SIG-M5 treated with dmso at 0.1 percent for 504 hours (cell line): ENCODE measurements around the gene OGA.

Source experiments
- DNase-seq: peaks from one replicate; lab custom pipeline; 2025; ENCODE audit not compliant: unreplicated experiment; lab: John Stamatoyannopoulos, UW

Gene OGA

DNA sequence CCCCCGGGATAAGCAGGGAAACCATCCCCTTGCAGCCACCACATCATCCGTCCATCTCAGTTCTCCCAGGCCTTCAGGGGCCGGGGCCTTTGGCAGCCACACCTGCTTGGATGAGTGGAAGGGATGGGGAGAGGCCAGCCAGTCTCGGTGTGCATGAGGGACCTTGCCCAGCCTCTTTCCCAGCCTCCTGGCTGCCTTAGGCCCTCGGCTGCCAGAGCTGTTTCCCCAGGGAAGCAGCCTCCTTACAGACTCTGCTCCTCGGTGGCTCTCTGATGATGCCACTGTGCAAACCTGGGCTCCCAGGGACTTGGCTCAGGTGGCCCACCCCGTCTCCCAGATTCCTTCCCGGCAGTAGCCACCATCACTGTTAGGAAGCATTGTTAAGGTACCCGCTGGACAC, 57.0 kb downstream of the OGA start:
- no peak for DNase-seq

DNA sequence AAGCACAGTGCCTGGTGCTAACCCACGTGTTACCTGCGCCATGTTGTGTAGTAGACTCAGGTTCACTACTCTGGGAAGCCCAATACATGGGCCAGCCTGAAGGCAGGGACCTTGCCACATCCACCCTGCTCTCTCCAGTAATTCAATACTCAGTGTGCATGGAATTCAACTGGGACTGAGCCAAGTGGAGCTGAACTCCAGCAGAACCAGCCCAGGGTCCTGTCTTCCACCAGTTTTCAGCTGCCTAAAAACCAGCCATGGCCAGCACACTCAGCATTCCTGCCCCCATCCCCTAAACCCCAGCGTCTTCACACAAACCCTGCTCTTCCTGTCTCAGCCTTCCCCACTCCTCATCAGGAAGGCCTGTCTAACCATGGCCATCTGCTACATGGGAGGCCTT, 57.7 kb downstream of the OGA start:
- DNase-seq: no peak

DNA sequence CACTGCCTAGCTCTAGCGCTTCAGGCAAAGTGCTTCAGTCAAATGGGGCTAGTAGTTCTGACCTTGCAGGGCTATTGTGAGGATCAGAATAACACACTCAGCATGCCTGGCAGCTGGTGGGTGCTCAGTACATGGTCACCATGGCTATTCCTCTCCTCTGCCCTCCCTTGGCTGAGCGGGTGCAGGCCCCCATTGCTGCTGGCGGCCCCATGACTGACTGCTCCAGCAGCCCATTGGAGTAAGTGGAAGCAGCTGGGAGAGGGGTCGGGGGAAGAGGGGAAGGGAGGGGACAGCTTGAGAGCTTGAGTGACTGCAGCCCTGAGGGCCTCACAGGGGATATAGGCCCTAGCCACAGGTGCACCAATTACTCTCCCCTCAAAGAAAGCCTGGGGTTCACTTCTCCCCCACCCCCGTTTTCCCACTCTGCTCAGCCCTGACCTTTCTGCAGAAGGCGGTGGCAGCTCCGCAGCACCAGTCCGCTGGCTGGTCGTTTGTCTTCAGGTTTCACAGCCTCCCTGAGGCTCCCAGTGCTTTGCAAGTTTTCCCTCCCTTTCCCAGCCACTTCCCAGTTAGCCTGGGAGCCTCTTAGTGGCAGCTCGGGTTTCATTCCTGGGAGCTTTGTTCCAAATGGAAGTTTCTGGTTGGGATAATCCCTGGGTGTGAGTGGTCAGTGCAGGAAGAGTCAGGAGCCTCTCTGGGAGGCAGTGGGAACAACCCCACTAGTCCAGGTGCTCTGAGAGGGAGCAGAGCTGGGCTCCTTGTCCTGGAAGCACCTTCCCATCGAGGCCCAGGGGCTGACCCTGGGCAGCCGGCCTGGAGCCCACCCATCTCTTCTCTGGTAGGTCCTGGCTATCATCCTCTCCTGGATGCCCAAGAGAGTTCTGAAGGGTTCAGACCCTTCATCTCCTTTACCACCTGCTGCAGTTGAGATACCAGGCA, 58.7 kb downstream of the OGA start:
- no peak for DNase-seq

- no peak for DNase-seq
Measured at GRCh38 chr10:101758858-101759257, 59.4 kb downstream of the OGA start.

- no peak for DNase-seq
Measured at GRCh38 chr10:101752241-101752640, 66.0 kb downstream of the OGA start.

GRCh38 chr10:101749047-101750016, 68.9 kb downstream of the OGA start:
- no peak for DNase-seq

DNA sequence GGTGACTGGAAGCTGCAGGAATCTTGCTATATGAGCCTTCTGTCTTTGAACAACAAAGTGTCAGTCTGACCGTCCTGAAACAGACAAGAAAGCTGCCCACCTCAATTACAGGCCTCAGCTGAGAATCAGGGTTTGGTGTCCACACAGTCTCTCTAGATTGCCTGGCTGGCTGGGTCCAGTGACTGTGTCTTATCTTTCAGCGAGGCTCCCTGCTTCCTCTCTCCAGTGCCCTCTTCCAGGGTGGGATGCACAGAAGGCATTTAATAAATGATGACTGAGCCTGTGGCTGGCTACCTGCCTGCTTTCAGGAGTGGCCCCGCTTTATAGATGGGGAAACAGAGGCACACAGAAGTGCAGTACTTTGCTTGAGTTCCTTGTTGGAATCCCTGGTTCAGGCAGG, 69.7 kb downstream of the OGA start:
- DNase-seq: no peak

DNA sequence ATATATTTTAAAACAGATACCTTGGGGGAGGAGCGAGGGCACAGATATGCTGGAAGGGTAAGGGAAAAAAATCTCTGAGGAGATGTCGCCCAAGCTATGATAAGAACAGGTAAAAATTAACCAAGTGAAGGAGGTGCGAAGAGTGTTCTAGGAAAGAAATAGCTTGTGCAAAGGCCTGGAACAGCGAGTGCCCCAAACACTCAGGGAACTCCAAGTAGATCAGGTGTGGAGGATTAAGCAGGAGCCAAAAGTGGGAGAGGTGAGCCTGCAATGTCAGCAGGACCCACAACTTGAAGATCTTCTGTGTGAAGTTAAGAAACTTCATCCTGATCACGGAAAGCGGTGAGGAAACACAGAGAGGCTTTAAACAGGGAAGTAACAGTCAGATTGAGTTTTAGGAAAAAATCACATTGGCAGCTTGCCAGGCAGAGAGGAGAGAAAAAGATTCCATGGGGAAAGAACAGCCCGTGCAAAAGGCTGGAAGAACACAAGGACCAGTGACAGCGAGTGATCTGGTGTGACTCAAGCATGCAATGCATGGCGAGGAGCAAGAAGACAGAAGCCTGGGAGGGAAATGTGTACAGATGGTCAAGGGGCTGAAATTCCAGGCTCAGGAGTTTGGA, 73.1 kb downstream of the OGA start:
- no peak for DNase-seq

DNA sequence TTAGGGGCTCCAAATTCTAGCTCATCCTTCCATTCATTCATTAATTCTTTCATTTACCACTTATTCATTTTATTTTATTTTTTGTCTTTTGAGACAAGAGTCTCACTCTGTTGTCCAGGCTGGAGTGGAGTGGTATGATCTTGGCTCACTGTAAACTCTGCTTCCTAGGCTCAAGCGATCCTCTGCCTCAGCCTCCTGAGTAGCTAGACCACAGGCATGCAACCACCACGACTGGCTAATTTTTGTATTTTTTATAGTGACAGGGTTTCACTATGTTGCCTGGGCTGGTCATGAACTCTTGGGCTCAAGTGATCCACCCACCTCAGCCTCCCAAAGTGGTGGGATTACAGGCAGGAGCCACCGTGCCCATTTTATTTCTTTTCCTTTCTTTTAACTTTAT, 74.0 kb downstream of the OGA start:
- no peak for DNase-seq

GRCh38 chr10:101741938-101742337, 76.3 kb downstream of the OGA start:
- no peak for DNase-seq

GRCh38 chr10:101736666-101737065, 81.6 kb downstream of the OGA start:
- DNase-seq: no peak
